Fibroblast of lung (primary cell): Measurements from ENCODE around the gene TTC9C.

ENCODE experiments used
- EZH2 ChIP-seq: IDR thresholded peaks from 2 replicates; pipeline ENCODE4 v1.5.1; 2012; ENCODE audit warnings: low read length, control low read depth, mild to moderate bottlenecking; ENCODE audit errors: missing control alignments
- TF ChIP-seq, protein P1 (sequence below), 2 donors: IDR thresholded peaks in 1 of 2; conservative IDR thresholded peaks in 1 of 2; 1 replicate in 1 of 2; 2 replicates in 1 of 2; pipeline ENCODE4 v1.5.1; 2011 to 2012; ENCODE audit warnings: low read length in 2 of 2, control low read depth in 1 of 2, inconsistent platforms in 1 of 2, low read depth in 1 of 2, mild to moderate bottlenecking in 1 of 2

DNA sequence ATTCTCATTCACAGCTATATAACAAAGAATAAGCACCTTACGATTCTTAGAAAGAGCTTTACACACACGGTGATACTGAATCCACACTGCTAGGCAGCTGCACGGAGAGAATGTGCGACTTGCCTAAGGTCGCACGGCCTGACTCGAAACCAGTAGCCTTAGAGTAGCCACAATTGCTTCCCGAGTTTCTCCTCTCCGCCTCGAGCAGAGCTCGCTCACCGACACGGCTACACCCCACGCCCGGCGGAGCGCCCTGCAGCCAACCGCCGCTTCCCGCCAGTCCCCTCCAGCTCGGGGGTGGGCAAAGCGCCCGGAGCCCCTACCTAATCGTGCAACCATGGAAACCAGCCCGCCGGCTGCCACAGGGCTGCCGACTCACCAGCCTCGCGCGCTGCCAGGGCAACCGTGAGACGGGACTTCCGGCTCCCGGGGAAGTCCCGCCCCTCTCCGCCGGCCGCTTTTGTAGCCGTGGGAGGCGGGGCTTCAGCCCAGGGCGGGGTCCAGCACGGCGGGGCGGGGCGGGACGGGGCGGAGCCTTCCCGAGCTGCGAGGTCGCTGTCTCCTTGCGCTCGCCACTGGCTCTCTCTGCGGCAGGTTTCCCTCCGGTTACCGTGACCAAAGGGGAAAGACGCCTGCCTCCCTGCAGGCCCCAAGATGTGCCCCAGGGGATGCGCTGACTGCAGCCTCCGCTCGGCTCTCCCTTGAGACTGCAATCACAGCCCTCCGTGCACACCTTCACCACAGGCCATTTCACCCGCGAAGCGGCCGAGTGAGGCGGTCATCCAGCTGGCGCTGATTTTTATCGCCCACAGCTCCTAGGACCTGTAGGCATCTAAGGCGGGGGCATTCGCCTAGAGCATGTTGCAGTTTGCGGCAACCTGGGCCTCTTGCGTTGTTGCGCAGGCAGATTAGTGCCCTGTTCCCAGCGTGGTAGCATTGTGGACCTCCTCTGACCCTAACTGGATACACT is 22.1 kb upstream of the TTC9C start:
- TF ChIP-seq, protein P1, sequence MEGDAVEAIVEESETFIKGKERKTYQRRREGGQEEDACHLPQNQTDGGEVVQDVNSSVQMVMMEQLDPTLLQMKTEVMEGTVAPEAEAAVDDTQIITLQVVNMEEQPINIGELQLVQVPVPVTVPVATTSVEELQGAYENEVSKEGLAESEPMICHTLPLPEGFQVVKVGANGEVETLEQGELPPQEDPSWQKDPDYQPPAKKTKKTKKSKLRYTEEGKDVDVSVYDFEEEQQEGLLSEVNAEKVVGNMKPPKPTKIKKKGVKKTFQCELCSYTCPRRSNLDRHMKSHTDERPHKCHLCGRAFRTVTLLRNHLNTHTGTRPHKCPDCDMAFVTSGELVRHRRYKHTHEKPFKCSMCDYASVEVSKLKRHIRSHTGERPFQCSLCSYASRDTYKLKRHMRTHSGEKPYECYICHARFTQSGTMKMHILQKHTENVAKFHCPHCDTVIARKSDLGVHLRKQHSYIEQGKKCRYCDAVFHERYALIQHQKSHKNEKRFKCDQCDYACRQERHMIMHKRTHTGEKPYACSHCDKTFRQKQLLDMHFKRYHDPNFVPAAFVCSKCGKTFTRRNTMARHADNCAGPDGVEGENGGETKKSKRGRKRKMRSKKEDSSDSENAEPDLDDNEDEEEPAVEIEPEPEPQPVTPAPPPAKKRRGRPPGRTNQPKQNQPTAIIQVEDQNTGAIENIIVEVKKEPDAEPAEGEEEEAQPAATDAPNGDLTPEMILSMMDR (conservative IDR thresholded peaks at IDR 0.05 in 1 of 2, IDR thresholded peaks at IDR 0.05 in 1 of 2; ENCODE audit: low read depth in 1 of 2, low read length in 2 of 2): no peak
- TF ChIP-seq EZH2: no peak
